OCI-LY3 (cell line): Measurements from ENCODE around the gene ZBTB49.

Source experiments
- EZH2phosphoT487 ChIP-seq: fragments of 200-600 bp; shearing (Covaris generic); IDR thresholded peaks from 2 replicates; pipeline ENCODE4 v1.6.1; 2018; ENCODE audit warnings: antibody characterized with exemption, mixed run types, low read depth
- TF ChIP-seq, protein P1 (sequence below): fragments of 200-600, 300-600 bp; sonication (generic); IDR thresholded peaks from 2 replicates; pipeline ENCODE4 v1.5.1; 2014; ENCODE audit warnings: antibody characterized with exemption, low read length, low read depth

DNA sequence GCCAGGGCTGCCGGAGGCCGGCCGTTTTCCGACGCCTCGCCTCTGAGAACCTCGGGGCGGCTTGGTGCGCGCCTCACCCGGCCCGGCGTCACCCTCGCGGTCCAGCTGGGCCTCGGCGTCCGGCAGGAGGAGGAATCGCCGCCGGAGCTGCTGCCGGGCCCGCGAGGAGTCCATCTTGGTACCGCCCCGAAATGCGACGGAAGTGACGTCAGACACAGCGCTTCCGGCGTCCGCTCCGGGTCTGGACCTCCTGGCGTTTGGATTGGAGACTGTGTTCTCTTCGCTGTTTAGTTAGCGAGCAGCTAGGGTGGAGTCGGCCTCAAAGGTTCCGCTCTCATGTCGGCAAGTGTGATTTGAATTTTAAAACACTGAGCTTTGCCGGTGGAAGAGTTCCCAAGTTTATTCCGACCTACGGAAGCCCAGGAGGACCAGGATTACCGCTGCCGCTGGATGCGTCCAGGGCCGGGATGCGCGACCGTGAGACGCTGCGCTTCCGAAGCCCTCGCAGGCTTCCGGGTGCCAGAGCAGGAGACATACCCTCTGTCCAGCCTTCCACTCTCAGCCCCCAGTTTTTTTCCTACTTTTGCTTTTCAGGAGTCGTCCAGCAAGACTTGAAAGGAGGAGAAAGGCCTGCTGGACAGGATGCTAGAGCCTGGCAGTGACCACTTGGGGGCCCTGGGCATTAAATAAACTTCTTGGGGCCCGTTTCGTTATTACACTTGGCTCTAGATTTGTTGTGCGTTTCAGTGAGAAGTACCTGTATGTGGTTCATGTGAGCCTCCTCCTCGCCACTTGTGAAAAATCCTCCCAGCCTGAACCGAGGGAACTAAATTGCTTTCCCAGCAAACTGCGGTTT lies 41.8 kb upstream of the ZBTB49 start, which contains the start of gene TMEM128:
- TF ChIP-seq, protein P1, sequence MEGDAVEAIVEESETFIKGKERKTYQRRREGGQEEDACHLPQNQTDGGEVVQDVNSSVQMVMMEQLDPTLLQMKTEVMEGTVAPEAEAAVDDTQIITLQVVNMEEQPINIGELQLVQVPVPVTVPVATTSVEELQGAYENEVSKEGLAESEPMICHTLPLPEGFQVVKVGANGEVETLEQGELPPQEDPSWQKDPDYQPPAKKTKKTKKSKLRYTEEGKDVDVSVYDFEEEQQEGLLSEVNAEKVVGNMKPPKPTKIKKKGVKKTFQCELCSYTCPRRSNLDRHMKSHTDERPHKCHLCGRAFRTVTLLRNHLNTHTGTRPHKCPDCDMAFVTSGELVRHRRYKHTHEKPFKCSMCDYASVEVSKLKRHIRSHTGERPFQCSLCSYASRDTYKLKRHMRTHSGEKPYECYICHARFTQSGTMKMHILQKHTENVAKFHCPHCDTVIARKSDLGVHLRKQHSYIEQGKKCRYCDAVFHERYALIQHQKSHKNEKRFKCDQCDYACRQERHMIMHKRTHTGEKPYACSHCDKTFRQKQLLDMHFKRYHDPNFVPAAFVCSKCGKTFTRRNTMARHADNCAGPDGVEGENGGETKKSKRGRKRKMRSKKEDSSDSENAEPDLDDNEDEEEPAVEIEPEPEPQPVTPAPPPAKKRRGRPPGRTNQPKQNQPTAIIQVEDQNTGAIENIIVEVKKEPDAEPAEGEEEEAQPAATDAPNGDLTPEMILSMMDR: no peak
- TF ChIP-seq EZH2phosphoT487: no peak
